B cell (primary cell): Measurements from ENCODE around the gene FBXO8. TPM values are rescaled to one million over a fixed set of nuclear protein-coding genes. Genes with fewer than 3 reads are reported as not detected.

Experiments used
- ATAC-seq: fragments of 200-7000 bp; cut with Tn5 transposase; one replicate; pipeline ENCODE4 v1.10.0; 2021; ENCODE audit warnings: low read depth, mild to moderate bottlenecking, moderate number of reproducible peaks, moderate library complexity
- CTCF ChIA-PET: fragments of 350-600 bp; sonication (Branson Sonifier 250); formaldehyde crosslinking; loops from one replicate; lab custom pipeline; 2021; ENCODE audit warnings: antibody characterized with exemption, inconsistent platforms; lab: Charles Lee
- POLR2A ChIA-PET: fragments of 350-600 bp; sonication (Branson Sonifier 250); formaldehyde crosslinking; loops from one replicate; lab custom pipeline; 2021; ENCODE audit warnings: antibody characterized with exemption; lab: Charles Lee
- DNase-seq: peaks from one replicate; pipeline ENCODE4 v3.0.0; 2013
- H2AFZ ChIP-seq: 2 replicates; pipeline ENCODE4 v1.6.1; 2012; ENCODE audit warnings: mild to moderate bottlenecking, low read depth, low read length; ENCODE audit not compliant: insufficient read depth, poor library complexity, severe bottlenecking
- H3K27ac ChIP-seq, 2 donors: 1 replicate in 1 of 2; 2 replicates in 1 of 2; pipeline ENCODE4 v1.5.1; 2012 to 2013; ENCODE audit warnings: low read length in 2 of 2, mild to moderate bottlenecking in 2 of 2, moderate library complexity in 1 of 2
- H3K27me3 ChIP-seq, 4 experiments: fragments of 200-600 bp in 1 of 4; sonication (generic) in 1 of 4; replicated peaks in 1 of 4; 1 replicate in 2 of 4; 2 replicates in 2 of 4; pipeline versions ENCODE4 v1.6.1 to v1.7.0; 2013 to 2016; ENCODE audit warnings: low read length in 3 of 4, mild to moderate bottlenecking in 2 of 4, mixed read lengths in 1 of 4, moderate library complexity in 1 of 4; ENCODE audit not compliant: insufficient read depth in 4 of 4, control insufficient read depth in 3 of 4; ENCODE audit errors: control extremely low read depth in 1 of 4
- H3K36me3 ChIP-seq, 2 experiments: replicated peaks in 1 of 2; 1 replicate in 1 of 2; 2 replicates in 1 of 2; pipeline versions ENCODE4 v1.6.1 to v1.7.1; 2013; ENCODE audit warnings: low read length in 1 of 2; ENCODE audit not compliant: insufficient read depth in 2 of 2, control insufficient read depth in 1 of 2; ENCODE audit errors: control extremely low read depth in 1 of 2, extremely low read depth in 1 of 2
- H3K4me1 ChIP-seq, 2 donors: fragments of 200-600 bp in 1 of 2; sonication (generic) in 1 of 2; 1 replicate in 1 of 2; 2 replicates in 1 of 2; pipeline versions ENCODE4 v1.5.1 to v1.6.1; 2013 to 2017; ENCODE audit warnings: low read length in 2 of 2; ENCODE audit not compliant: control insufficient read depth in 2 of 2, insufficient read depth in 2 of 2
- H3K4me2 ChIP-seq: replicated peaks from 2 replicates; pipeline ENCODE3; 2012; ENCODE audit warnings: mild to moderate bottlenecking, low read depth, low read length; ENCODE audit not compliant: poor library complexity, severe bottlenecking
- H3K4me3 ChIP-seq, 5 experiments: fragments of 200-600 bp in 1 of 5; sonication (generic) in 1 of 5; 1 replicate in 3 of 5; 2 replicates in 2 of 5; pipeline versions ENCODE4 v1.5.1 to v1.7.0; 2011 to 2016; ENCODE audit warnings: low read length in 4 of 5, mild to moderate bottlenecking in 4 of 5, low read depth in 2 of 5, control low read depth in 1 of 5, moderate library complexity in 1 of 5; ENCODE audit not compliant: insufficient read depth in 1 of 5; ENCODE audit errors: control extremely low read depth in 1 of 5, extremely low read depth in 1 of 5
- H3K79me2 ChIP-seq: fragments of 200-600 bp; sonication (generic); one replicate; pipeline ENCODE4 v1.6.0; 2016; ENCODE audit warnings: low read length; ENCODE audit not compliant: control insufficient read depth, insufficient read depth
- H3K9ac ChIP-seq: fragments of 200-600 bp; sonication (generic); 2 replicates; pipeline ENCODE4 v1.6.1; 2017; ENCODE audit warnings: mild to moderate bottlenecking, low read length, moderate library complexity
- H3K9me3 ChIP-seq, 3 donors: one replicate each; pipeline versions ENCODE4 v1.6.1 to v1.7.1; 2013; ENCODE audit warnings: low read length in 2 of 3; ENCODE audit not compliant: control insufficient read depth in 2 of 3, insufficient read depth in 1 of 3; ENCODE audit errors: control extremely low read depth in 1 of 3
- H4K20me1 ChIP-seq: 2 replicates; pipeline ENCODE4 v1.6.0; 2012; ENCODE audit warnings: mild to moderate bottlenecking, low read length; ENCODE audit not compliant: insufficient read depth, control insufficient read depth, poor library complexity, severe bottlenecking
- H3K27ac Mint-ChIP-seq: one replicate; pipeline ENCODE4 v1.8.0; 2021; ENCODE audit warnings: mixed read lengths
- H3K27me3 Mint-ChIP-seq: one replicate; pipeline ENCODE4 v1.8.0; 2021; ENCODE audit warnings: mixed read lengths
- H3K4me1 Mint-ChIP-seq: one replicate; pipeline ENCODE4 v1.8.0; 2021; ENCODE audit warnings: mixed read lengths
- H3K4me3 Mint-ChIP-seq: one replicate; pipeline ENCODE4 v1.8.0; 2021; ENCODE audit warnings: mixed read lengths
- H3K9me3 Mint-ChIP-seq: one replicate; pipeline ENCODE4 v1.8.0; 2022; ENCODE audit warnings: mixed read lengths; ENCODE audit not compliant: insufficient read depth
- CTCF ChIP-seq: fragments of 200-600 bp; IDR thresholded peaks from one replicate; pipeline ENCODE4 v1.8.0; 2022; ENCODE audit warnings: antibody characterized with exemption, mild to moderate bottlenecking
- EZH2 ChIP-seq: IDR thresholded peaks from 2 replicates; pipeline ENCODE4 v1.6.1; 2012; ENCODE audit warnings: borderline replicate concordance, low read depth, mild to moderate bottlenecking, moderate library complexity, low read length; ENCODE audit not compliant: insufficient read depth, poor library complexity, severe bottlenecking
- WGBS: methylation state at CpG from one replicate; pipeline ENCODE4 v1.1.5; 2013; ENCODE audit warnings: missing lambda C conversion rate; ENCODE audit not compliant: insufficient coverage; 5-methylcytosine and 5-hydroxymethylcytosine counted together
- intact Hi-C: fragments of 100-400 bp; cut with micrococcal nuclease; formaldehyde crosslinking; loops from one replicate; pipeline ENCODE4 v1.10.0; 2022
- polyA plus RNA-seq: library from polyadenylated mRNA; depleted of rRNA; stranded (reverse); fragments of >200 nt; gene quantifications from 2 replicates; pipeline ENCODE4 v1.2.3, GENCODE V29; 2012
- total RNA-seq, 2 donors: library from RNA; stranded (reverse); fragments of 120-200 nt in 1 of 2; gene quantifications; 1 replicate in 1 of 2; 2 replicates in 1 of 2; pipeline versions ENCODE4 v1.2.3 to v1.2.4, GENCODE V29; 2013 to 2022

FBXO8 gene
- total and polyA plus RNA-seq, 2 donors (not counting 1 experiment from before 2014, with no cell fraction given): 11.6 to 22.4 TPM

- TF ChIP-seq CTCF (no peak), EZH2 (no peak)
- peak overlapping the region; percentile 71 to 100 (median 98) for H3K4me3 ChIP-seq
- H3K27ac ChIP-seq: peak overlapping the region; percentile 91 to 98
- H3K4me1 ChIP-seq: peaks cover 16 to 20% of the 10 kb centered on the region in 2 donors
- H3K79me2 ChIP-seq: peaks cover 59% of the 10 kb centered on the region
- H3K9me3 ChIP-seq: peaks cover 0 to 2% (median 0%) of the 10 kb centered on the region in 3 donors
- POLR2A ChIA-PET: interaction anchor here (1.7 kb wide), 1 partner anchor 1911 kb away, joined by 4 read pairs; the partner anchor contains the start of gene SPATA4
- Mint-ChIP-seq H3K27me3 (no peaks in the 10 kb centered on the region), H3K4me3 (peak overlapping the region; percentile 100), H3K4me1 (peaks cover 58% of the 10 kb centered on the region), H3K9me3 (no peaks in the 10 kb centered on the region), H3K27ac (peak overlapping the region; percentile 100)
- H3K9ac ChIP-seq: peak overlapping the region; percentile 92
- H3K36me3 ChIP-seq: no peaks in the 10 kb centered on the region
- intact Hi-C loops: loop anchor here (10.0 kb wide), 1 partner anchor 1780 kb away; the partner anchor contains the start of gene WDR17
- peaks cover 10% of the 10 kb centered on the region for H4K20me1 ChIP-seq
- CTCF ChIA-PET: no interaction called here
- no peak for ATAC-seq
- WGBS: 7% methylated on average over 2 of the region's 6 CpGs
- no peaks in the 10 kb centered on the region for H3K27me3 ChIP-seq
- no peak for DNase-seq
- H3K4me2 ChIP-seq: peak overlapping the region; percentile 75
- peak overlapping the region; percentile 81 for H2AFZ ChIP-seq
These were observed 1.0 kb upstream of the FBXO8 start for GRCh38 chr4:174284487-174284886.

- H3K27me3 Mint-ChIP-seq: no peaks in the 10 kb centered on the region
- peaks cover 61% of the 10 kb centered on the region for H3K4me1 Mint-ChIP-seq
- ATAC-seq (peak; percentile 95), DNase-seq (peak; percentile 89)
- intact Hi-C loops: loop anchor here (2.0 to 10.0 kb wide), 3 partner anchors 948 to 1782 kb away; partner anchors contain the start of genes GALNT7, HMGB2 and WDR17
- ChIA-PET POLR2A (interaction anchor here (1.3 to 1.7 kb wide), 2 partner anchors 913 to 1913 kb away, joined by 4 to 6 read pairs; partner anchors contain the start of gene SPATA4), CTCF (no interaction called here)
- Histone ChIP-seq H3K4me1 (peaks cover 16 to 20% of the 10 kb centered on the region in 2 donors), H3K79me2 (peaks cover 74% of the 10 kb centered on the region), H3K9me3 (peaks cover 0 to 3% (median 0%) of the 10 kb centered on the region in 3 donors), H3K9ac (peak overlapping the region; percentile 92), H3K27ac (peak overlapping the region; percentile 91 to 98), H3K4me2 (peak overlapping the region; percentile 75), H4K20me1 (peaks cover 18% of the 10 kb centered on the region), H2AFZ (peak overlapping the region; percentile 81), H3K27me3 (no peaks in the 10 kb centered on the region), H3K4me3 (peak overlapping the region; percentile 71 to 100 (median 98)), H3K36me3 (no peaks in the 10 kb centered on the region)
- whole genome bisulfite sequencing: under 1% methylated on average over 19 of the region's 22 CpGs
- TF ChIP-seq EZH2 (no peak), CTCF (no peak)
- H3K27ac Mint-ChIP-seq: peak overlapping the region; percentile 100
- H3K4me3 Mint-ChIP-seq: peak overlapping the region; percentile 100
- no peaks in the 10 kb centered on the region for H3K9me3 Mint-ChIP-seq
These were observed 496 bp downstream of the FBXO8 start for GRCh38 chr4:174282836-174283506.
